Trophoblast cell (in vitro differentiated cells and primary cell): ENCODE measurements around the gene ZNF879.

Source experiments
- DNase-seq, 2 donors: peaks; one replicate each; pipeline ENCODE4 v3.0.0-alpha.2; 2016
- H2AFZ ChIP-seq: 2 replicates; pipeline ENCODE4 v1.6.1; 2013; ENCODE audit warnings: low read length, moderate library complexity, mild to moderate bottlenecking; ENCODE audit not compliant: insufficient read depth, poor library complexity
- H2AK5ac ChIP-seq: 2 replicates; pipeline ENCODE4 v1.6.1; 2013; ENCODE audit warnings: mild to moderate bottlenecking, low read length
- H2BK120ac ChIP-seq: 2 replicates; pipeline ENCODE4 v1.6.1; 2013; ENCODE audit warnings: low read length, mild to moderate bottlenecking, moderate library complexity; ENCODE audit not compliant: insufficient read depth, poor library complexity
- H2BK12ac ChIP-seq: 2 replicates; pipeline ENCODE4 v1.6.1; 2013; ENCODE audit warnings: mild to moderate bottlenecking, low read length, moderate library complexity
- H2BK5ac ChIP-seq: 2 replicates; pipeline ENCODE4 v1.6.1; 2013; ENCODE audit warnings: low read length, low read depth, moderate library complexity, mild to moderate bottlenecking; ENCODE audit not compliant: poor library complexity
- H3K14ac ChIP-seq: 2 replicates; pipeline ENCODE4 v1.6.1; 2013; ENCODE audit warnings: mild to moderate bottlenecking, low read length
- H3K18ac ChIP-seq: 2 replicates; pipeline ENCODE4 v1.6.1; 2013; ENCODE audit warnings: mild to moderate bottlenecking, low read length
- H3K23ac ChIP-seq: 2 replicates; pipeline ENCODE4 v1.6.1; 2013; ENCODE audit warnings: low read length
- H3K27ac ChIP-seq: 2 replicates; pipeline ENCODE4 v1.5.1; 2013; ENCODE audit warnings: low read depth, mild to moderate bottlenecking, inconsistent platforms, low read length, moderate library complexity
- H3K27me3 ChIP-seq: 2 replicates; pipeline ENCODE4 v1.6.1; 2013; ENCODE audit warnings: inconsistent platforms, mild to moderate bottlenecking, low read length, moderate library complexity; ENCODE audit not compliant: insufficient read depth
- H3K36me3 ChIP-seq, 2 experiments: 1 replicate in 1 of 2; 2 replicates in 1 of 2; pipeline ENCODE4 v1.6.1; 2013; ENCODE audit warnings: low read length in 2 of 2, mild to moderate bottlenecking in 2 of 2, moderate library complexity in 1 of 2; ENCODE audit not compliant: insufficient read depth in 2 of 2, control insufficient read depth in 1 of 2
- H3K4ac ChIP-seq: 2 replicates; pipeline ENCODE4 v1.6.1; 2013; ENCODE audit warnings: low read depth, mild to moderate bottlenecking, low read length, moderate library complexity
- H3K4me1 ChIP-seq, 2 experiments: 1 replicate in 1 of 2; 2 replicates in 1 of 2; pipeline ENCODE4 v1.6.1; 2013; ENCODE audit warnings: low read length in 2 of 2, mild to moderate bottlenecking in 2 of 2, moderate library complexity in 1 of 2; ENCODE audit not compliant: insufficient read depth in 2 of 2, control insufficient read depth in 1 of 2
- H3K4me2 ChIP-seq: 2 replicates; pipeline ENCODE4 v1.6.1; 2013; ENCODE audit warnings: inconsistent platforms, mild to moderate bottlenecking, low read length, moderate library complexity
- H3K4me3 ChIP-seq: 2 replicates; pipeline ENCODE4 v1.5.1; 2013; ENCODE audit warnings: mild to moderate bottlenecking, low read depth, low read length, inconsistent platforms
- H3K79me1 ChIP-seq: one replicate; pipeline ENCODE4 v1.6.1; 2013; ENCODE audit warnings: low read length
- H3K79me2 ChIP-seq: 2 replicates; pipeline ENCODE4 v1.6.1; 2013; ENCODE audit warnings: low read length, mild to moderate bottlenecking; ENCODE audit not compliant: control insufficient read depth, insufficient read depth, poor library complexity
- H3K9ac ChIP-seq: 2 replicates; pipeline ENCODE4 v1.6.1; 2013; ENCODE audit warnings: mild to moderate bottlenecking, low read length
- H3K9me3 ChIP-seq: 2 replicates; pipeline ENCODE4 v1.6.1; 2013; ENCODE audit warnings: low read depth, mild to moderate bottlenecking, control low read depth, inconsistent platforms, low read length; ENCODE audit not compliant: insufficient read depth
- H4K12ac ChIP-seq: 2 replicates; pipeline ENCODE4 v1.6.1; 2013; ENCODE audit warnings: low read depth, mild to moderate bottlenecking, low read length, moderate library complexity
- H4K8ac ChIP-seq: 2 replicates; pipeline ENCODE4 v1.6.1; 2013; ENCODE audit warnings: low read depth, mild to moderate bottlenecking, low read length, moderate library complexity
- H4K91ac ChIP-seq: one replicate; pipeline ENCODE4 v1.6.1; 2013; ENCODE audit warnings: low read depth, mild to moderate bottlenecking, low read length, moderate library complexity
- WGBS: extraction: QIAGEN DNeasy Blood & Tissue Kit; methylation state at CpG from one replicate; pipeline ENCODE4 v1.1.7; 2013; ENCODE audit warnings: missing lambda C conversion rate; ENCODE audit not compliant: insufficient read length, insufficient coverage; ENCODE audit errors: extremely low coverage; 5-methylcytosine and 5-hydroxymethylcytosine counted together

The ZNF879 gene

GRCh38 chr5:178997191-178997590 is 26.4 kb upstream of the ZNF879 start:
- H3K18ac ChIP-seq: no peak overlapping the region
- H3K9ac ChIP-seq: no peak overlapping the region
- no peak overlapping the region for H3K14ac ChIP-seq
- H2BK120ac ChIP-seq: no peak overlapping the region
- H3K4me2 ChIP-seq: no peak overlapping the region
- H2AK5ac ChIP-seq: no peak overlapping the region
- H3K79me1 ChIP-seq: no peaks in the 10 kb centered on the region
- no peak overlapping the region for H3K27ac ChIP-seq
- H2AFZ ChIP-seq: no peak overlapping the region
- peaks cover 26% of the 10 kb centered on the region for H3K27me3 ChIP-seq
- peaks cover 27% of the 10 kb centered on the region for H3K9me3 ChIP-seq
- no CpG with 5 or more reads among the region's 6 CpGs for WGBS
- no peak overlapping the region for H3K4me3 ChIP-seq
- H4K12ac ChIP-seq: no peak overlapping the region
- H4K8ac ChIP-seq: no peak overlapping the region
- H2BK5ac ChIP-seq: no peak overlapping the region
- no peaks in the 10 kb centered on the region for H3K79me2 ChIP-seq
- no peak overlapping the region for H3K23ac ChIP-seq
- H3K4ac ChIP-seq: no peak overlapping the region
- no peaks in the 10 kb centered on the region for H3K36me3 ChIP-seq
- peaks cover 4% of the 10 kb centered on the region in 2 experiments for H3K4me1 ChIP-seq
- H4K91ac ChIP-seq: no peak overlapping the region
- no peak overlapping the region for H2BK12ac ChIP-seq
- no peak for DNase-seq

- no peak overlapping the region for H3K9ac ChIP-seq
- no peaks in the 10 kb centered on the region for H3K36me3 ChIP-seq
- DNase-seq: no peak
- no CpG with 5 or more reads among the region's 13 CpGs for WGBS
- H3K23ac ChIP-seq: no peak overlapping the region
- H3K18ac ChIP-seq: no peak overlapping the region
- H2BK12ac ChIP-seq: no peak overlapping the region
- no peak overlapping the region for H2BK5ac ChIP-seq
- no peak overlapping the region for H3K14ac ChIP-seq
- H3K4me2 ChIP-seq: no peak overlapping the region
- H3K4me3 ChIP-seq: no peak overlapping the region
- H3K9me3 ChIP-seq: peaks cover 25% of the 10 kb centered on the region
- H3K79me1 ChIP-seq: no peaks in the 10 kb centered on the region
- H4K8ac ChIP-seq: no peak overlapping the region
- no peak overlapping the region for H4K91ac ChIP-seq
- no peaks in the 10 kb centered on the region for H3K79me2 ChIP-seq
- no peak overlapping the region for H2AFZ ChIP-seq
- no peak overlapping the region for H2BK120ac ChIP-seq
- no peak overlapping the region for H3K4ac ChIP-seq
- no peak overlapping the region for H2AK5ac ChIP-seq
- H3K27me3 ChIP-seq: peaks cover 26% of the 10 kb centered on the region
- peaks cover 4% of the 10 kb centered on the region in 2 experiments for H3K4me1 ChIP-seq
- no peak overlapping the region for H4K12ac ChIP-seq
- H3K27ac ChIP-seq: no peak overlapping the region
Measured at GRCh38 chr5:178998441-178998840, 25.2 kb upstream of the ZNF879 start.

- no peak overlapping the region for H3K23ac ChIP-seq
- no peak overlapping the region for H2AFZ ChIP-seq
- no peak overlapping the region for H3K27ac ChIP-seq
- H3K18ac ChIP-seq: no peak overlapping the region
- H3K36me3 ChIP-seq: no peaks in the 10 kb centered on the region
- H3K4ac ChIP-seq: no peak overlapping the region
- WGBS: no CpG with 5 or more reads among the region's 2 CpGs
- no peak overlapping the region for H4K8ac ChIP-seq
- H2BK12ac ChIP-seq: no peak overlapping the region
- no peak overlapping the region for H2BK120ac ChIP-seq
- no peak overlapping the region for H4K91ac ChIP-seq
- no peaks in the 10 kb centered on the region for H3K9me3 ChIP-seq
- no peak overlapping the region for H3K14ac ChIP-seq
- H3K9ac ChIP-seq: no peak overlapping the region
- no peak overlapping the region for H2BK5ac ChIP-seq
- H3K79me1 ChIP-seq: no peaks in the 10 kb centered on the region
- no peaks in the 10 kb centered on the region for H3K27me3 ChIP-seq
- no peak for DNase-seq
- no peak overlapping the region for H4K12ac ChIP-seq
- no peaks in the 10 kb centered on the region for H3K4me1 ChIP-seq
- H3K4me2 ChIP-seq: no peak overlapping the region
- no peaks in the 10 kb centered on the region for H3K79me2 ChIP-seq
- H3K4me3 ChIP-seq: no peak overlapping the region
- H2AK5ac ChIP-seq: no peak overlapping the region
Measured at GRCh38 chr5:179006564-179006963, 17.0 kb upstream of the ZNF879 start.

DNA sequence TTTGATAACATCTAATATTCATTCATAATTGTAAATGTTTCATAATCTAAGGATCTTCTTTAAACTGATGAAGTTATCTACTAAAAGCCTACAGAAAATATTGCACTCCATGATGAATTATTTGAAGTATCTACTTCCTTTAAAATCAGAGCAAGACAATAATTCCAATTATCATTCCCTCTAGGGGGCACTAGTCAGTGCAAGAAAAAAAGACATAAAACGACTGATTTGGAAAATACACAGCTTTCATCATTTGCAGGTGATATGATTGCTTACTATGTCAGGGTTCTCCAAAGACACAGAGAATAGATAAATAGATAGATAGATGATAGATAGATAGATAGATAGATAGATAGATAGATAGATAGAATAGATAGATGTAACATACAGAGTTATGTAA is 14.9 kb upstream of the ZNF879 start:
- no CpG with 5 or more reads among the region's 1 CpG for WGBS
- H3K9ac ChIP-seq: no peak overlapping the region
- H3K27me3 ChIP-seq: no peaks in the 10 kb centered on the region
- H3K36me3 ChIP-seq: no peaks in the 10 kb centered on the region
- H2AK5ac ChIP-seq: no peak overlapping the region
- no peak overlapping the region for H2AFZ ChIP-seq
- no peak overlapping the region for H2BK12ac ChIP-seq
- no peaks in the 10 kb centered on the region for H3K79me1 ChIP-seq
- no peaks in the 10 kb centered on the region for H3K4me1 ChIP-seq
- no peaks in the 10 kb centered on the region for H3K9me3 ChIP-seq
- H4K12ac ChIP-seq: no peak overlapping the region
- no peak overlapping the region for H4K91ac ChIP-seq
- H3K4ac ChIP-seq: no peak overlapping the region
- no peak overlapping the region for H3K27ac ChIP-seq
- no peak overlapping the region for H3K4me3 ChIP-seq
- H3K79me2 ChIP-seq: no peaks in the 10 kb centered on the region
- H3K14ac ChIP-seq: no peak overlapping the region
- H2BK5ac ChIP-seq: no peak overlapping the region
- H3K23ac ChIP-seq: no peak overlapping the region
- peak in 1 of 2 donors; percentile 10 for DNase-seq
- no peak overlapping the region for H3K18ac ChIP-seq
- H3K4me2 ChIP-seq: no peak overlapping the region
- H2BK120ac ChIP-seq: no peak overlapping the region
- no peak overlapping the region for H4K8ac ChIP-seq
